HG03280 (cell line): Measurements from ENCODE around the gene RAB7B.

Experiments used
- ATAC-seq: cut with Tn5 transposase; IDR thresholded peaks from one replicate; pipeline ENCODE4 v1.9.1; 2021; ENCODE audit warnings: mild to moderate bottlenecking, moderate library complexity; ENCODE audit not compliant: unreplicated experiment

Gene RAB7B

DNA sequence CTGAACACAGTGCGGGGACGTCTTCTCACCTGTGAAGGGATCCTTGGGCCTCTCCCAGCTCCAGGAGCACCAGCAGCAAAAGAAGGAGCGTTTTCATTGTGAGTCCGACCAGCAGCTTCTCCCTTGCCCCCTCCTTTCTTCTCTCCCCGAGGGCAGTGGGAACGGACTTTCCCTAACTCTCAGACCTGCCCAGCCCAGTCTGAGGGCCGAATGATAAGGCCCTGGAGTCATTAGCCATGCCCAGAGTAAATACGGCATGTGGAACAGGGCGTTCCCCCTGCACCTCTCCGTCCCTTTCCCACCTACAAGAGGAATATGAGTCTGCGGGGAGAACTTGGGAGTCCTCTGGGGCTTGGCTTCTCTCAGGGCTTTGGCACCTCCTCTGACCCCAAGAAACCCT lies 20.5 kb upstream of the RAB7B start, which contains the start of gene CTSE:
TSS of gene CTSE (minus strand) at position 201 of the 400 bp plus-strand sequence. CDS start at position 97, 104 bp downstream.
- ATAC-seq = no peak

DNA sequence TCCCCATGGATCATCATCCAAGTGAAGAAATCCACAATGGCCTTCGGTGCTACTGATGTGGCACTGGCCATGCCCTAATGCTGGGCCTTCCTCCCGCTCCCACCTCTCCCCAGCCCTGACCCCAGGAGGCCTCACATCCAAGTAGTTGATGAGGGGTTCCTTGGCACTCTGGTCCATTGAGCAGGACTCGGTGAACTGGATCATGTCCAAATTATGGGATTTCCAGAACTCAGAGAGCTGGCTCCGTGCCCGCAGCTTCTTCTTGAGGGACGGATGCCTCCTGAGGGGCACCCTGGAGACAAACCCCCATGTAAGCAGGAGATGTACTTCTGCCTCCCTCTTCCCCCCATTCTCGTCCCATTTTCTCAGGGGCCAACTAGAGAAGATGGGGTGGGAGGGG lies 19.6 kb upstream of the RAB7B start:
- no peak for ATAC-seq

DNA sequence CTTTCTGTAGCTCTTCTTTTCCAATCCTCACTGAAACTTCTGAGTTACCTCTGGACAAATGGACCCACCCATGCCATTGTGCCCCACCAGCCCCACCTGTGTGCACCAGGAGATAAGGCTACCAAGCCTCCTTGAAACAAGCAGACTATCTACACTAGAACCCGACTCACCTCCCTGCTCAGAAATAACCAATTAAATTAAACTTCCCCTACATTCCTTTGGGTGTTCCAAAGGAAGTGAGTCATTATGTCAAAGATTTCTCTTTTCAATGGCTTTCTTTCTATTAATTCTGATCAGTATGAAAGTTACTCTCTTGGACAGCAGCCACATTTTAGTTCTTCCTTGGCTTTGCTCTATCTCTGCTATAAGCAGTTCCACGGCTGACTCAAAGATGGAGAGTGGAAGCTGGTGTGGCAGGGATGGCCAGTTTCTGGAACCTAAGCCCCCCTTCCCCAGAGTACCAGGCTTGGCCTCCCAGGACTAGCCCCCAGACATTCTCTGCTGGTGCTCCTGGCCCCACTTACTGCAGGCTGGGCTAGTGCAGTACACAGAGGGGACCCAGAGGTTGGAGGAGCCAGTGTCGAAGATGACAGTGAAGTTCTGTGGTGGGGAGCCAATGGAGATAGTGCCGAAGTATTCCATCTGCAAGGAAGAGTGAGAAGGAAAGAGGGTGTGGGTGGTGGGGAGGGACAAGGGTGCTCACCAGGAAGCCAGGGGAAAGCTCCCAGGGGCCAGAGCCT lies 18.6 kb upstream of the RAB7B start:
- ATAC-seq = no peak

DNA sequence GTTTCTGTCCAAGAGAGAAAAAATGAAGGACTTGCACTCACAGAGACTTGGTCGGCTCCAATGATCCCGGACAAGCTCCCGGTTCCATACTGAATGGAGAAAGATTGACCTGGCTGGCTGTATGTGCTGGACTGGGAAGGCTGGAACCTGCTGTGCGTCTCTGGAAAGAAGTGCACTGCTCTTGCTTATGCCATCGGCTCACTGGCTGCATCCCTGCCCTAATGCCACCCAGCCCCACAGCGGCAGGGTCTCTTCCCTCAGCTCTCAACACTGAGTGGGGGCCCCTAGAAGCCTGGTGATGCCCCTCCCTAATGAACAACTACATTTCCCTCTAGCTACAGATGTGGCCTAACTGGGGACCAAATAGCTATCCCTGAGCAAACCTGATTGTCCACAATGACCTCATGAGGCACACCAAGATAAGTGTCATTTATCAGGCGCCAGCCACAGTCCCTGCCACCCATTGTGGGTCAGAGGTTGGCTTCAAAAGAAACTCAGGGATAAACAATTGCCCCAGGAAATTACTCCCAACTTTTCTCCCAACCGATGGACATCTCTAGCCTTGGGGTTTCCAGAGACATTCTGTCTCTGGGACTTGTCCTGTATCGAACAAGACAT lies 17.9 kb upstream of the RAB7B start:
- no peak for ATAC-seq

DNA sequence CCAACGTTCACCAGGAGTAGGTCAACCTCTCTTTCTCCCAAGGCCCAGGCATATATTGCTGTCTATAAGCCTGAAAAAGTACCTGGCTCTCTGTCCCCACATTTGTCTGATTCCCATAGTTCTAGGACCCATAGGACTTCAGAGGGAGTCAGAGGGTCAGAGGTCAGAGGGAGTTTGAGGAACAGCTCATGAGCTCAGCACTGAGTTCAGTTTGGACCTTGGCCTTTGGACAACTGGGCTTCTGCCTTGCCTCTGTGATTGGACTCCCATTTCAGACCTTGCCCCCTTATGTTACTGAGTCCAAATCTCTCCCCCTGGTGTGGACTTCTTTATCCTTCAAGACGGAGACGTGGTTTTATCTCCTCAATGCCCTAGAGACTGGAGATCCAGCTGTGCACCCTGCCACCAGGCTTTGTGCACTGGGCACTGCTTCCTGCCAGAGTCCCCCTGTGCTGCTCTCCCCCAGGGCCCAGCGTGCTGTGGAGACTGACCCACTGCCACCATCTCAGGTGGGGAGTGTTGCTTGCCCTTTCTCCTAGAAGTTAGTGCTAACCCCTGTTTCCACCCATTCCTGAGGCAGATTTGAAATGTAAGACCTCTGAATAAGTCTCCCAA lies 17.3 kb upstream of the RAB7B start:
- ATAC-seq = no peak

DNA sequence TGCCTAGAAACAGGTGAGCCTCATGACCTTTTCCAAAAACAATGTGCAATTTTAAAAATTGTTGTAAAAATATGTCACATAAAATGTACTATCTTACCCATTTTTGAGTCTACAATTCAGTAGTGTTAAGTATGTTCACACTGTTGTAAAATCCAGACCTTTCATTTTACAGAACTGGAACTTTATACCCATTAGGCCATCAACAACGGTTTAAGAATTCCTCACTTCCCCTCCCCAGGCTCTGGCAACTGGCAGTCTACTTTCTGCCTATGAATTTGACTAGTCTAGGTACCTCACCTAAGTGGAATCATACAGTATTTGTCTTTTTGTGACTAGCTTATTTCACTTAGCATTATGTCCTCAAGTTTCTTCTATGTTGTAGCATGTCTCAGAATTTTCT lies 11.9 kb upstream of the RAB7B start:
- no peak for ATAC-seq

DNA sequence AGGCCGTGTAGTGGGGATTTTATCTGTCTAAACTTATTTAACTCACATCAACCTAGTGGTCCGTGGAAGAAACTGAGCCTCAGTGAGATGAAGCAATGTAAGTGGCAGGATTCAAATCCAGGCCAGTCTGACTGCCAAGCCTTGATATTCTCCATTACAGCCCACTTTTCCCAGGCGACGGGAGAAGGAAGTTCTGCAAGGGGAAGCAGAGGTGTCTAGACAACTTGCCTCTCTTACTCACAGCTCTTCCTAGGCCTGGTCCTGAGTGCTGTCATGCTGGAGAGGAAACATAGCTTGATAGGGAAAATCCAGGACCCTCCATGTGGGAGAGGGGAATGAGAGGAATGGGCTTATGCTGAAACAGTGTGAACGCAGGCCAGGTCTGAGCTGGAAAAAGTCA lies 11.4 kb upstream of the RAB7B start:
- no peak for ATAC-seq

- ATAC-seq = no peak
These were observed 10.0 kb upstream of the RAB7B start for GRCh38 chr1:206013026-206013795.

DNA sequence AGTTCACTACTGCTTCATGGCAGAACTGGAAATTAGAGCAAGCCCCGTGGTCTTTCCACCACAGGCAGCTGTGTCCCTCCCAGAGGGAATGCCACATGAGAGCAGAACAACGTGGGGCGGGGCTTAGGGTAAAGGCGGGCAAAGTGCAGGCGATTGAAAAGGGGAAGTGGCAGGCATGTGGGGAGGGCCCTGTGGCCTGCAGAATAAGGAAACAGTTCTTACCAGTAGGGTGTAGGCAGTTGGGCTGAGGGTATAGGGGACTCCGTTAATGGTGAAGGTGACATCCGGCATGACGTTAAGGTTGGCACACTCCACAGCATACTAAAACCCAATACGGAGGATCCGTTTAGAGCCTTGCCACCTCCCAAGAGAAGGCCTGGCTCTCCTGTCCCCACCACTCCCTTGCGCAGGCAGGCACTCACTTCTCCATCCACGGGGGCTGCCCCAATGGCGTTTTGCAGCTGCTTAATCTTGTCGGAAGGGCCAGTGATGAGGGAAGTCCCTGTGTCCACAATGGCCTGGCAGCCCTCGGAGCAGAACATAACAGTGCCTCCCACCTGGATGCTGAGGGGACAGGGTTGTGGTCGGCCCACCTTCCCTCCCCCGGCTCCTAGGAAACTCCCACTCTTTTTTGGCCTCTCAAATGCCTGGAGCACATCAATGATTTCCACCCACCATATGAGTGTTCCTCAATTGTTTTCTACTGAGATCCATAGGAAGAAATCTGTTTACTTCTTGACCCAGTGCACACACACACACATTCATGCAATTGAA lies 9.1 kb upstream of the RAB7B start:
- peak; percentile 94 for ATAC-seq

DNA sequence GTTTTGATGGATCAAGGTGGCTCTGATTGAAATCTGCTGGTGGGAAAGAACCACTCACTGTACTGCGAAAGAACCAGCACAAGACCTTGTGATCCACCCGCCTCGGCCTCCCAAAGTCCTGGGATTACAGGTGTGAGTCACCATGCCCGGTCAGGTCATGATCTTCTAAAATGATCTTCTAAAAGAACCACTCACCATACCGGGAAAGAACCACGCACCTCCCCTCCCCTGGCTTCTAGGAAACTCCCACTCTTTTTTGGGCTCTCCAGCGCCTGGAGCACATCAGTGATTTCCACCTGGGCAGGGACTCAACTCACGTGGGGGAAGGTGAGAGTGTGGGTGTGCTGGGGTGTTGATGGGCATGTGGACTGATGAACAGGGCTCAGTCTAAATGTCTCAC lies 7.9 kb upstream of the RAB7B start:
- no peak for ATAC-seq

GRCh38 chr1:206010060-206010459 lies 6.9 kb upstream of the RAB7B start:
- no peak for ATAC-seq

DNA sequence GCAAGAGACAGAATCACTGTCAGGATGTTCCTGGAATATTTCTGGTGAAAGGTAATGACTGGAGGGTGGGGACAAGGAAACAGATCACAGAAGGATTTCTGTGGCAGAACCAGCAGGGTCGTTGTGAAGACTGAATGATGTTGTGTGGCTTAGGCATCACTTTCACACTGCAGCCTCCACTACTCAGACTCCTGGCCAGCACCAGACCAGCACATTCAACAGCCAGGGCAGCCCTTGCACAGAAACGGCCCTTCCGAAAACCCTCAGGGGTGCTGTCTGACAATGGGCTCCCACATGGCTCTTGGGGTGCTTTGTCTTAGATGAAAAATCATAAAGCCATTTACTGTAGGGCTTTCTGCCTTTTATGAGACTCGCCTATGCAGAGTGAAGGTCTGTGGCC lies 3.8 kb upstream of the RAB7B start:
- no peak for ATAC-seq

GRCh38 chr1:206005778-206006180 lies 2.6 kb upstream of the RAB7B start:
- no peak for ATAC-seq

DNA sequence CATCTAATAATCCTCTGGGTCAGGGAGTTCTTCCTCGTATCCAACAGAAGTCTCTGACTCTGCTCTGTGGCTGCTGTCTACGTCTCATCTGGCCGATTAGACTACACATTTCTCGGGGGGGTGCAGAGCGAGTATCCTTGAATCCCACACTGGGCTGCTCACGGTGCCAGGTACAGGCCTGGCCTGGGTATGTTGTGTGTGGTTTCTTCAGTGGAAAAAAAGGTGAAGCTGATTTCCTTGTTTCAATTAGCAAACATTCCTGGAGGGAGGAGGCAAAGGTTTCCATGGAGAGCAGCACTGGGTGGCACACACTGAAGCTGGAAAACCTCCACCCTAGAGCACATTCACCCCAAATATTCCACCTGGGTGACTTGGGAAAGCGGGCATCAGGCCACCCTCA lies 2.0 kb upstream of the RAB7B start:
- no peak for ATAC-seq

GRCh38 chr1:206004826-206005225 lies 1.6 kb upstream of the RAB7B start:
- no peak for ATAC-seq

DNA sequence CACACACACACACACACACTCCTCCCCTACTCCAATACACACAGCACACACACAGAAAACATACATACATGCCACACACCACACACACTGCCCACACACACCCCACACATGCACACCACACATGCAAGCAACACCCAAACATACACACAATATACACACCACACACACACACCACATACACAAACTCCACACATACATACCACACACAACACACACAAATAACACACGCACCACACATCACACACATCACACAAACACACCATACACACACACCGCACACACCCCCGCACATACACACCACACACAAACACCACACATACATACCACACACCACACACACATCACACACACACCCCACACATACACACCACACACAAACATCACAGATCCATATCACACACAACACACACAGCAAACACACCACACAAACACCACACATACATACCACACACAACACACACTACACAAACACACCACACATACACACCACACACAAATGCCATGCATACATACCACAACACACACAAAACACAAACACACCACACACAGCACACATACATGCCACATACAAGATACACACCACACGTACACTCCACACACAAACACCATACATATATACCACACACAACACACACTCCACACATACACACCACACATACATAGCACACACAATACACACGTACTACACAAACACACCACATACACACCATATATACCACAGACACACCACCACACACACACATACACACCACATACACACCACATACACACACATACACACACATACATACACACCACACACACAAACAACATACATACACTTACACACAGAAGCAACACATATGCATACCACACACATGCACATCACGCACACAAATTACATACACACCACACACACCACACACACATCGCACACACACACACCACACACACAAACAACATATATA lies 932 bp upstream of the RAB7B start:
- ATAC-seq = no peak

- no peak for ATAC-seq
These were observed 1.0 kb downstream of the RAB7B start for GRCh38 chr1:206002160-206002559.

GRCh38 chr1:206001476-206001888 lies 1.7 kb downstream of the RAB7B start:
- ATAC-seq = no peak

DNA sequence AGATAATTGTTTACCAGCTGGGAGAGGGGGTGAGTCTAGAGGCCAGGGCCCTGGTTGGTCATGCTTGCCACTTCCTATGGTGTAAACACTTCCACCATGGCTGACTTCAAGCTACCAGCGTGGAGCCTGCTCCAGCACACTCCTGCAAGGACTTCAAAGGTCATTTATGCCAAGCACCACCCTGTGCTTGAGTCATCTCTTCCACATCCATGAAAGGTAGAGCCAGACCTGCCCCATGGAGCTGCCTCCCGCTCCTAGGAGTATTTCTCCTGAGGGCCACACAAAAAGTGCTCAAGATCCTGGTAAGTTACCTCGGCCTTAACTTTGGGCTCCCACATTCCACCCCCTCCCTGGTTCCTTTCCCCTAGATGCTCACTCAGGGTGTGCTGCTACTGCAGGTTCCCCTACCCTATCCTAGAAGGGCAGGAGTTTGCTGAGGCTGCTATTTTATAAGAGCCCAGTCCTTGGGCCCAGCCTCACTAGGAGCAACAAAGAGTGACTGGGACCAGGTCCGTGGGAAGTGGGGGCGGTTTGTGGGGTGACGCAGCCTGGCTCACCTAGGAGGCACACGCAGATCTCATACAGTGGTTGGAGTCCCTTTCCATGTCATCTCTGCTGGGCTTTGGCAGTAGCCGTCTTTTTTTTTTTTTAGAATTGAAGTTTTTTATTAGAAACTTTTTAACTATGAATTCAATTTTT lies 2.4 kb downstream of the RAB7B start:
- no peak for ATAC-seq
